ENCODE data around the gene GPR146.

The GPR146 gene

GRCh38 chr7:1012716-1013095 lies 31.6 kb upstream of the GPR146 start:
- H3K27ac ChIP-seq (ENCODE audit: low read depth, low read length), result no peak overlapping the region
- no peaks in the 10 kb centered on the region for H3K27me3 ChIP-seq (ENCODE audit: control insufficient read depth, insufficient read depth, low read length)
- H3K9me3 ChIP-seq (ENCODE audit: control insufficient read depth, insufficient read depth, low read depth, low read length), result no peaks in the 10 kb centered on the region
- 0 out of 2 replicates have a peak, but pooled peaks cover 4% of the 10 kb centered on the region for H3K4me1 ChIP-seq (ENCODE audit: control insufficient read depth, insufficient read depth, low read length)
- no peak overlapping the region for H3K9ac ChIP-seq (ENCODE audit: low read length)
- H3K4me3 ChIP-seq (ENCODE audit: low read depth, low read length), result no peak overlapping the region
- H3K36me3 ChIP-seq (ENCODE audit: control insufficient read depth, insufficient read depth, low read length), result peaks cover 9% of the 10 kb centered on the region; the same call in 1 of the 2 replicates

- no peak overlapping the region for H3K4me3 ChIP-seq (ENCODE audit: low read depth, low read length)
- H3K4me1 ChIP-seq (ENCODE audit: control insufficient read depth, insufficient read depth, low read length), result 0 out of 2 replicates have a peak, but pooled peaks cover 4% of the 10 kb centered on the region
- peaks cover 8% of the 10 kb centered on the region; the same call in 1 of the 2 replicates for H3K36me3 ChIP-seq (ENCODE audit: control insufficient read depth, insufficient read depth, low read length)
- no peaks in the 10 kb centered on the region for H3K9me3 ChIP-seq (ENCODE audit: control insufficient read depth, insufficient read depth, low read depth, low read length)
- H3K27ac ChIP-seq (ENCODE audit: low read depth, low read length), result no peak overlapping the region
- H3K27me3 ChIP-seq (ENCODE audit: control insufficient read depth, insufficient read depth, low read length), result no peaks in the 10 kb centered on the region
- no peak overlapping the region for H3K9ac ChIP-seq (ENCODE audit: low read length)
These were observed 30.8 kb upstream of the GPR146 start for GRCh38 chr7:1013581-1013980.

DNA sequence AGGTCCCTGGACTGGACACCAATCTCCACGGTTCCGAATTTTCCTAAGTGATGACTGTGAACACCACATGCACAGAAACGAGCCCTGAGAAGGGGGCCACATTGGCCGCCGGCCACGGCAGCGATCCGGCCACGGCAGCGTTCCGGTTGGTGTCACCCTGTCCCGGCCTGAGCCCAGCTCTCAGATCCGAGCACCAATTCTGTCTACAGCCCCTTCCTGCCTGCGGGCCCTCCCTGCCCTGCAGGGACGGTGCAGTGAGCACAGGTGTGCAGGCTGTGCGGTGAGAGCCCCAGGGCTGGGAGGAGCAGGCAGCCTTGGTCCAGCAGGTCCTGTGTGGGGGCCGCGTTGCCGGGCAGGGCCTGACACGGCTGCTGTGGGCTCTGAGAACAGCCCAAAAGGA lies 29.7 kb upstream of the GPR146 start:
- Histone ChIP-seq H3K9ac (ENCODE audit: low read length) (no peak overlapping the region), H3K36me3 (ENCODE audit: control insufficient read depth, insufficient read depth, low read length) (peaks cover under 1% of the 10 kb centered on the region; the same call in 1 of the 2 replicates), H3K27me3 (ENCODE audit: control insufficient read depth, insufficient read depth, low read length) (no peaks in the 10 kb centered on the region), H3K4me1 (ENCODE audit: control insufficient read depth, insufficient read depth, low read length) (0 out of 2 replicates have a peak, but pooled peaks cover 4% of the 10 kb centered on the region), H3K4me3 (ENCODE audit: low read depth, low read length) (no peak overlapping the region), H3K27ac (ENCODE audit: low read depth, low read length) (no peak overlapping the region), H3K9me3 (ENCODE audit: control insufficient read depth, insufficient read depth, low read depth, low read length) (no peaks in the 10 kb centered on the region)

DNA sequence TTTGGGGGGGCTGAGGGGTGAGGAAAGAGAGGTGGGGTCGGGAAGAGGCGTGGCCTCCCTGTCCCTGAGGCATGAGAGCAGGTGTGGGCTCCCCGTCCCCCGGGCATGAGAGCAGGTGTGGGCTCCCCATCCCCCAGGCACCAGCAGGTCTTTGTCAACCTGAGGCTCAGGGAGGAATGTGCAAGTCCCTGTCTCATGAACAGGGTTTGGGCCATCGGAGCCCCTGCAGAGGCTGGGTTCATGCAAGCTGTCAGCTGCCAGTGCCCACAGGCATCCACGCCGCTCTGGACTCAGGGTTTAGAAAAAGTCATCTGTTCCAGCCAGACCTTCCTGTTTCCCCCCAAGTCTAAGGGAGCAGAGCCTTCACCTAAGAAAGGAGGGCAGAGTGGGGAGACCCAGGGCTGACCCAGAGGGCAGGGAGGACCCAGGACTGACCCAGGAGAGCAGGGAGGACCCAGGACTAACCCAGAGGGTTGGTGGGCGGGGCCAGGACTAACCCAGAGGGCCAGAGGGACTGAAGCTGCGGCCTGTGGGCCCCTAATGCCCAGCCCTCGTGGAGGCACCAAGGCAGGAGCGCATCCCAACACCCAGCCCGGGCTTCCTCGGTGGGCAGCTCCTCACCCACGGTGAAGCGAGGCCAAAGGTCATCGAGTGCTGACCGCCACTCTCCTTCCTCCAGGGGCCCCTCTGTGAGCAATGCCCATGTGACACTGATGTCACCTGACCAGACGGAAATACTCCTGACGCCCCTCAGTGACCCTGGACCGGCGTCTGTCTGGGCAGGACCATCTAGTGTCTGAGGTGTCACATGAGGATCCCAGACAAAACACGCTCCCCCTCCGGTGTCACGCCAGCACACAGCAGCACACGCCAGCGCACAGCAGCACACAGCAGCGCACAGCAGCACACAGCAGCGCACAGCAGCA lies 28.9 kb upstream of the GPR146 start:
- no peaks in the 10 kb centered on the region for H3K27me3 ChIP-seq (ENCODE audit: control insufficient read depth, insufficient read depth, low read length)
- H3K4me1 ChIP-seq (ENCODE audit: control insufficient read depth, insufficient read depth, low read length), result 0 out of 2 replicates have a peak, but pooled peaks cover 4% of the 10 kb centered on the region
- H3K9me3 ChIP-seq (ENCODE audit: control insufficient read depth, insufficient read depth, low read depth, low read length), result no peaks in the 10 kb centered on the region
- no peak overlapping the region for H3K4me3 ChIP-seq (ENCODE audit: low read depth, low read length)
- no peak overlapping the region for H3K27ac ChIP-seq (ENCODE audit: low read depth, low read length)
- no peak overlapping the region for H3K9ac ChIP-seq (ENCODE audit: low read length)
- H3K36me3 ChIP-seq (ENCODE audit: control insufficient read depth, insufficient read depth, low read length), result no peaks in the 10 kb centered on the region

GRCh38 chr7:1016577-1017531 lies 27.5 kb upstream of the GPR146 start:
- Histone ChIP-seq H3K36me3 (ENCODE audit: control insufficient read depth, insufficient read depth, low read length) (peaks cover 5% of the 10 kb centered on the region; the same call in 1 of the 2 replicates), H3K27ac (ENCODE audit: low read depth, low read length) (no peak overlapping the region), H3K9me3 (ENCODE audit: control insufficient read depth, insufficient read depth, low read depth, low read length) (no peaks in the 10 kb centered on the region), H3K4me3 (ENCODE audit: low read depth, low read length) (no peak overlapping the region), H3K9ac (ENCODE audit: low read length) (no peak overlapping the region), H3K27me3 (ENCODE audit: control insufficient read depth, insufficient read depth, low read length) (no peaks in the 10 kb centered on the region), H3K4me1 (ENCODE audit: control insufficient read depth, insufficient read depth, low read length) (0 out of 2 replicates have a peak, but pooled peaks cover 4% of the 10 kb centered on the region)

DNA sequence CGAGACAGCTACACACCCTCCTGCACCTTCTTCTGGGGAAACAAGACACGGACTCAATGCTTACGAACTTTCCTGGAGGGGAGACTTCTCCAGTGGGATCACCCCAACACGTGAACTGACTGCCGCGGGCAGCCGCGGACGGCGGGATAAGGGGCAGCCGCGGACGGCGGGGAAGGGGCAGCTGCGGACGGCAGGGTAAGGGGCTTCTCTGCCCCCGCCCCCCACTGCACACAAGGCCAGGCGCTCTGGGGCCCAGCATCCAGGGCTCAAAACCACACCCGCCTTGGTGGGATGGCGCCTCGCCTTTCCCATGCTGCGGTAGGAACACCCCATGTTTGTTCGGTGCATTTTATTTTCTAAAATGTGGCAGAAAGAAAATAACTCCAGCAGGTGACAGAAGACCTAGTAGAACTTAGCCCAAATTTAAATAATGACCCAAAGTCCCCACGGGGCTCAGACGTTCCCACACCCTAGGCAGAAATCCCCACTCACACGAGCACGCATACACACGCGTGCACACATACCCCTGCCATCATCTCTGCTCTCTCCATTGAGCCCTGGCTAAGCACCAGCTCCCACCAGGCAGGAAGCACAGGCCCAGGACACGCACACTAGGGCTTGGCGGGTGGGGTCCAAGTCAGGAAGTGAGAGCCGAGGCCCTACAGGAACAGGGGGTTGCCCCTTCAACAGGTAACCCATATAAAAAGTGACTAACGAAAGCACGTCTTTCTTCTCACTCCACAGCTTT lies 26.6 kb upstream of the GPR146 start:
- H3K27me3 ChIP-seq (ENCODE audit: control insufficient read depth, insufficient read depth, low read length), result no peaks in the 10 kb centered on the region
- H3K4me3 ChIP-seq (ENCODE audit: low read depth, low read length), result no peak overlapping the region
- no peak overlapping the region for H3K27ac ChIP-seq (ENCODE audit: low read depth, low read length)
- no peaks in the 10 kb centered on the region for H3K9me3 ChIP-seq (ENCODE audit: control insufficient read depth, insufficient read depth, low read depth, low read length)
- H3K4me1 ChIP-seq (ENCODE audit: control insufficient read depth, insufficient read depth, low read length), result 0 out of 2 replicates have a peak, but pooled peaks cover 4% of the 10 kb centered on the region
- H3K36me3 ChIP-seq (ENCODE audit: control insufficient read depth, insufficient read depth, low read length), result peaks cover 5% of the 10 kb centered on the region; the same call in 1 of the 2 replicates
- H3K9ac ChIP-seq (ENCODE audit: low read length), result no peak overlapping the region

DNA sequence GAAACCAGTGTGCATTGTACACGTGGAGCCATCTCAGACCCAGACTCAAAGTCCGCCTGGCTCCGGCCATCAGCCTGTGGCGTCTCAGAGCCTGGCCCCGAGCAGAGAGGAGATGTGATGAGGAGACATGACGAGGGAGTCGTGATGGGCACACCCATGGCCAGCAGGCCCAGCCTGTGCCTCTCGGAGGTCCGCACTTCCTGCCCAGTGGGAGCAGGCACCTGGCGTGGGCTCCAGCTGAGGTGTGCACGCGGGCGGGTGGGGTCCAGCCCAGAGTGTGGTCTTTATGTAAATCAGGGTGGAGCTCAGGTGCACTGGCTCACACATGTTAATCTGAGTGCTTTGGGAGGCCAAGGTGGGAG lies 26.0 kb upstream of the GPR146 start:
- H3K27ac ChIP-seq (ENCODE audit: low read depth, low read length), result no peak overlapping the region
- H3K9me3 ChIP-seq (ENCODE audit: control insufficient read depth, insufficient read depth, low read depth, low read length), result no peaks in the 10 kb centered on the region
- H3K36me3 ChIP-seq (ENCODE audit: control insufficient read depth, insufficient read depth, low read length), result peaks cover 5% of the 10 kb centered on the region; the same call in 1 of the 2 replicates
- H3K4me1 ChIP-seq (ENCODE audit: control insufficient read depth, insufficient read depth, low read length), result 0 out of 2 replicates have a peak, but pooled peaks cover 4% of the 10 kb centered on the region
- no peaks in the 10 kb centered on the region for H3K27me3 ChIP-seq (ENCODE audit: control insufficient read depth, insufficient read depth, low read length)
- H3K9ac ChIP-seq (ENCODE audit: low read length), result no peak overlapping the region
- no peak overlapping the region for H3K4me3 ChIP-seq (ENCODE audit: low read depth, low read length)

- no peaks in the 10 kb centered on the region for H3K9me3 ChIP-seq (ENCODE audit: control insufficient read depth, insufficient read depth, low read depth, low read length)
- H3K4me1 ChIP-seq (ENCODE audit: control insufficient read depth, insufficient read depth, low read length), result 0 out of 2 replicates have a peak, but pooled peaks cover 4% of the 10 kb centered on the region
- no peaks in the 10 kb centered on the region for H3K27me3 ChIP-seq (ENCODE audit: control insufficient read depth, insufficient read depth, low read length)
- no peak overlapping the region for H3K27ac ChIP-seq (ENCODE audit: low read depth, low read length)
- no peak overlapping the region for H3K4me3 ChIP-seq (ENCODE audit: low read depth, low read length)
- H3K9ac ChIP-seq (ENCODE audit: low read length), result no peak overlapping the region
- H3K36me3 ChIP-seq (ENCODE audit: control insufficient read depth, insufficient read depth, low read length), result peaks cover 5% of the 10 kb centered on the region; the same call in 1 of the 2 replicates
These were observed 25.0 kb upstream of the GPR146 start for GRCh38 chr7:1019255-1019785.

DNA sequence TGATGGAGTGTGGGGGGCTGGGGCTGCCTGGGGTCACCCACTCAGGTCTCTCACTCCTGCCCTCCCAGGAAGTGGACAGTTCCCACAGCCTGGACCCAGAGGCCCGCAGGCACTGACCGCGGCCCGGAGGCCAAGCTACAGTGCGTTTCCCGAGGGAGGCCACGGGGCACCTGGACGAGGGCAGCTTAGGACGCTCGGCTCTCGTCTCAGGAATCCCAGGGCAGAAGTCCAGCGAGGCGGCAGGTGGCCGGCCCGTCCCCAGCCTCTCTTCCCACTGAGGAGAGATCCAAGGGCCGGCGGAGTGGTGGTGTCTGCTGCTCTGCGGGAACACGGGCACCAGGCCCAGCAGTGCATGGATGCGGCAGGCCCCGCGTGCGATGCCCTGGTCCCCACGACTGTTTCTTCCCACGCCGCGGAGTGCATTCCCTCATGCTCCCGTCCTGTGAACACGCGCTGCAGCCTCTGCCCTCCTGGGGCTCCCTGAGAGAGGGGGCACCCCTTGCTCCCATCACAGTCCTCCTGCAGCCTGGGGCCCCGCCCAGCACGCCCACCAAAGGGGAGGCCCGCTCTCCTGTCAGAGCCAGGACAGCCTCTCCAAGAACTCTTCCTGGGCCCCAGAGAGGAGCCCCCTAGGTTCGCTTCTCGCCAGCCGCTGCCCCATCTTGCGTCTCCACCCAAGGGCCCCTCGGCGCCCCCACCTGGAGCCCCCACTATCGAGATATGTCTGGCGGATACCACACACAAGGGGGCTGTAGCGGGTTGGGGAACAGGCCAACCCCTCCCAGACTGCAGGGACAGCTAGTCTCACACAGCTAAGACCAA lies 24.3 kb upstream of the GPR146 start:
- Histone ChIP-seq H3K9ac (ENCODE audit: low read length) (no peak overlapping the region), H3K4me1 (ENCODE audit: control insufficient read depth, insufficient read depth, low read length) (0 out of 2 replicates have a peak, but pooled peaks cover 4% of the 10 kb centered on the region), H3K36me3 (ENCODE audit: control insufficient read depth, insufficient read depth, low read length) (peaks cover 5% of the 10 kb centered on the region; the same call in 1 of the 2 replicates)

More for the DNA sequence above, 24.3 kb upstream of the GPR146 start:
- Histone ChIP-seq H3K27me3 (ENCODE audit: control insufficient read depth, insufficient read depth, low read length) (no peaks in the 10 kb centered on the region), H3K27ac (ENCODE audit: low read depth, low read length) (no peak overlapping the region), H3K4me3 (ENCODE audit: low read depth, low read length) (no peak overlapping the region), H3K9me3 (ENCODE audit: control insufficient read depth, insufficient read depth, low read depth, low read length) (no peaks in the 10 kb centered on the region)
